Natural killer cell (primary cell): ENCODE data around the gene CACNA1D. TPM values are rescaled to one million over a fixed set of nuclear protein-coding genes. Genes with fewer than 3 reads are reported as not detected.

Experiments used
- ATAC-seq, 3 donors: fragments of 150-1000 bp in 2 of 3; fragments of 200-7000 bp in 1 of 3; cut with Tn5 transposase; 1 replicate in 1 of 3; 2 replicates in 2 of 3; pipeline ENCODE4 v1.10.0; 2021; ENCODE audit warnings: mild to moderate bottlenecking in 2 of 3, moderate library complexity in 2 of 3
- DNase-seq, 2 donors: peaks; one replicate each; pipeline versions ENCODE4 v3.0.0 to v3.0.0-alpha.2; 2013 to 2021; ENCODE audit warnings: mixed read lengths in 1 of 2
- H3K27ac ChIP-seq: one replicate; pipeline ENCODE4 v1.5.1; 2013; ENCODE audit warnings: mild to moderate bottlenecking, low read length
- H3K27me3 ChIP-seq: one replicate; pipeline ENCODE4 v1.6.1; 2013; ENCODE audit warnings: low read length; ENCODE audit not compliant: control insufficient read depth, insufficient read depth
- H3K36me3 ChIP-seq: one replicate; pipeline ENCODE4 v1.6.1; 2013; ENCODE audit warnings: low read length; ENCODE audit not compliant: control insufficient read depth, insufficient read depth
- H3K4me1 ChIP-seq: one replicate; pipeline ENCODE4 v1.6.1; 2013; ENCODE audit warnings: low read length; ENCODE audit not compliant: control insufficient read depth, insufficient read depth
- H3K4me3 ChIP-seq: one replicate; pipeline ENCODE4 v1.5.1; 2013; ENCODE audit warnings: low read length
- H3K9me3 ChIP-seq: one replicate; pipeline ENCODE4 v1.6.1; 2013; ENCODE audit warnings: low read length; ENCODE audit not compliant: control insufficient read depth, insufficient read depth
- H3K27ac Mint-ChIP-seq, 2 donors: one replicate each; pipeline ENCODE4 v1.8.0; 2022; ENCODE audit warnings: mild to moderate bottlenecking in 2 of 2, mixed read lengths in 2 of 2, moderate library complexity in 1 of 2
- H3K27me3 Mint-ChIP-seq, 2 donors: one replicate each; pipeline ENCODE4 v1.8.0; 2022; ENCODE audit warnings: low read depth in 2 of 2, mixed read lengths in 2 of 2
- H3K36me3 Mint-ChIP-seq: one replicate; pipeline ENCODE4 v1.8.0; 2022; ENCODE audit warnings: mixed read lengths
- H3K4me1 Mint-ChIP-seq, 2 donors: one replicate each; pipeline ENCODE4 v1.8.0; 2022; ENCODE audit warnings: mixed read lengths in 2 of 2
- H3K4me3 Mint-ChIP-seq: one replicate; pipeline ENCODE4 v1.8.0; 2022; ENCODE audit warnings: mild to moderate bottlenecking, moderate library complexity, mixed read lengths
- H3K9me3 Mint-ChIP-seq, 2 donors: one replicate each; pipeline ENCODE4 v1.8.0; 2022; ENCODE audit warnings: mixed read lengths in 2 of 2
- CTCF ChIP-seq: fragments of 200-600 bp; IDR thresholded peaks from one replicate; pipeline ENCODE4 v1.8.0; 2022; ENCODE audit warnings: antibody characterized with exemption
- WGBS: methylation state at CpG from one replicate; pipeline ENCODE4 v1.1.7; 2013; ENCODE audit warnings: missing lambda C conversion rate; ENCODE audit not compliant: insufficient coverage; 5-methylcytosine and 5-hydroxymethylcytosine counted together
- intact Hi-C: fragments of 100-400 bp; cut with micrococcal nuclease; formaldehyde crosslinking; loops from one replicate; pipeline ENCODE4 v1.14.2; 2022
- total RNA-seq, 4 donors: library from RNA; stranded (reverse); fragments of 120-200 nt in 1 of 4; gene quantifications; one replicate each; pipeline versions ENCODE4 v1.2.3 to v1.2.4, GENCODE V29; 2013 to 2022

Gene CACNA1D
- total RNA-seq, 3 donors from 2014 or later (not counting 1 experiment from before 2014, with no cell fraction given): 0.54 to 10.1 TPM; not detected in 1

- no peaks in the 10 kb centered on the region for H3K9me3 Mint-ChIP-seq
- no peak overlapping the region for H3K27ac Mint-ChIP-seq
- DNase-seq: peak; percentile 31 to 67
- Histone ChIP-seq H3K9me3 (no peaks in the 10 kb centered on the region), H3K27ac (no peak overlapping the region), H3K4me1 (no peaks in the 10 kb centered on the region), H3K36me3 (no peaks in the 10 kb centered on the region), H3K4me3 (no peak overlapping the region), H3K27me3 (no peaks in the 10 kb centered on the region)
- no peaks in the 10 kb centered on the region for H3K27me3 Mint-ChIP-seq
- no peaks in the 10 kb centered on the region for H3K36me3 Mint-ChIP-seq
- 19% methylated on average over 11 of the region's 11 CpGs for WGBS
- ATAC-seq: peak; percentile 68 to 87 (median 83)
- intact Hi-C loops: loop anchor here (1.0 to 5.0 kb wide), 3 partner anchors 335 to 598 kb away; no protein-coding TSS in a partner anchor
- peak; percentile 74 for TF ChIP-seq CTCF
- H3K4me3 Mint-ChIP-seq: no peak overlapping the region
- H3K4me1 Mint-ChIP-seq: peaks cover 4 to 5% of the 10 kb centered on the region in 2 donors
Observed at GRCh38 chr3:53709860-53710674, 215.7 kb downstream of the CACNA1D start.

- Mint-ChIP-seq H3K4me3 (no peak overlapping the region), H3K27ac (no peak overlapping the region), H3K36me3 (no peaks in the 10 kb centered on the region), H3K4me1 (peaks cover 4 to 5% of the 10 kb centered on the region in 2 donors), H3K9me3 (no peaks in the 10 kb centered on the region), H3K27me3 (no peaks in the 10 kb centered on the region)
- Histone ChIP-seq H3K36me3 (no peaks in the 10 kb centered on the region), H3K4me1 (no peaks in the 10 kb centered on the region), H3K27me3 (no peaks in the 10 kb centered on the region), H3K9me3 (no peaks in the 10 kb centered on the region), H3K4me3 (no peak overlapping the region), H3K27ac (no peak overlapping the region)
- no peak for TF ChIP-seq CTCF
- ATAC-seq (no peak), DNase-seq (no peak)
- intact Hi-C loops: loop anchor here (2.0 kb wide), 1 partner anchor 337 kb away; no protein-coding TSS in a partner anchor
- WGBS: 89% methylated on average over 6 of the region's 6 CpGs
Observed at GRCh38 chr3:53711387-53711786, 217.0 kb downstream of the CACNA1D start.

- Histone ChIP-seq H3K4me1 (no peaks in the 10 kb centered on the region), H3K4me3 (no peak overlapping the region), H3K36me3 (no peaks in the 10 kb centered on the region), H3K27ac (no peak overlapping the region), H3K27me3 (no peaks in the 10 kb centered on the region), H3K9me3 (no peaks in the 10 kb centered on the region)
- Mint-ChIP-seq H3K36me3 (no peaks in the 10 kb centered on the region), H3K27me3 (no peaks in the 10 kb centered on the region), H3K4me1 (peaks cover 4 to 5% of the 10 kb centered on the region in 2 donors), H3K9me3 (no peaks in the 10 kb centered on the region), H3K4me3 (no peak overlapping the region), H3K27ac (no peak overlapping the region)
- ATAC-seq (no peak), DNase-seq (no peak)
- WGBS: 67% methylated on average over 4 of the region's 4 CpGs
- TF ChIP-seq CTCF: no peak
- intact Hi-C loops: no loop called here
Observed at GRCh38 chr3:53712817-53713388, 218.5 kb downstream of the CACNA1D start.
